Kidney epithelial cell (primary cell): Measurements from ENCODE around the gene IPPK. TPM values are rescaled to one million over a fixed set of nuclear protein-coding genes. Genes with fewer than 3 reads are reported as not detected.

ENCODE experiments used
- DNase-seq: peaks from one replicate; pipeline ENCODE4 v3.0.0-alpha.2; 2010; ENCODE audit warnings: low read depth
- H3K27me3 ChIP-seq: 2 replicates; pipeline ENCODE4 v1.6.0; 2011; ENCODE audit warnings: low read length; ENCODE audit not compliant: control insufficient read depth, insufficient read depth
- H3K36me3 ChIP-seq: 2 replicates; pipeline ENCODE4 v1.5.1; 2011; ENCODE audit warnings: low read length; ENCODE audit not compliant: control insufficient read depth, insufficient read depth
- H3K4me3 ChIP-seq: 2 replicates; pipeline ENCODE4 v1.5.1; 2011; ENCODE audit warnings: low read depth, mild to moderate bottlenecking, control low read depth, low read length
- total RNA-seq: library from RNA; depleted of rRNA; stranded (reverse); fragments of >200 nt; gene quantifications from 2 replicates; pipeline ENCODE4 v1.2.3, GENCODE V29; 2015
- TF ChIP-seq, protein P1 (sequence below): IDR thresholded peaks from 2 replicates; pipeline ENCODE4 v1.5.1; 2011; ENCODE audit warnings: mild to moderate bottlenecking, moderate library complexity, low read length, control low read depth, inconsistent platforms; ENCODE audit not compliant: insufficient read depth, poor library complexity, severe bottlenecking

IPPK gene
- total RNA-seq, 1 donor from 2014 or later = 8.5 TPM

DNA sequence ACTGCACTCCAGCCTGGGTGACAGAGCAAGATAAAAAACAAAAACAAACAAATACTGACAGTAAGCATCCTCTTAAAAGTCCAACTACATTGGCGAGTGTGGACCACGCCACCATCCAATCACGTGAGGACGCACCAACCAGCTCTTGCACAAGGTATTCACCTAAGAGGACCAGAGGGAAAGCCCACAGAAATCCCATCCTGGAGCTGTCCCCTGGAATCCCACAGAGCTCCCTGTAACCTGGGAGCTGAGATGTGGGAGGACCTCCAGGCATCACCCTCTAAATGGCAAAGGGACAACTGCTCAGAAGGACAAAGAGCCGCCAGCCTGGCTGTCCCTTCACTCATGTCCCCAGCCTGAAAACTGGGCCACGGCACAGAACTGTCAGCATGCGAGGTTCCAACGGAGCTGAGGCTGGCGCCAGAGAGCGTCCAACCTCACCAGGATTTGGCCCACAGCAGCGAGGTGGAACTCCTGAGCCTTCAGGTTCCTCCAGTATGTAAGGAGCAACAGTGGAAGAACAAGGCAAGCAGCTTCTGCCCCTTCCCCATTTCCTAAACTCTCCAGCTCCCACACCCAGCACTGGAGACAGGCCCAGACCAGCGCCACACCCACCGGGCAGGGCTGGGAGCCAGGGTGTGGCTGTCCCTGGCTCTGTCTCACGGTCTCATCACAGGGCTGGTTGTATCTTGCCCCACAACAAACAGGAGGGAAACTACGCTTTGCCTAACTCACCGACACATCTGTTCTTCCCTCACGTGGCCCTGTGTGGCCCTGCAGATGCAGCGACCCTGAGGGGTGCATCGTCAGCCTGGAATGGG, 15.2 kb downstream of the IPPK start:
- Histone ChIP-seq H3K4me3 (no peak overlapping the region), H3K27me3 (no peaks in the 10 kb centered on the region), H3K36me3 (peaks cover 3% of the 10 kb centered on the region)
- no peak for DNase-seq
- TF ChIP-seq, protein P1, sequence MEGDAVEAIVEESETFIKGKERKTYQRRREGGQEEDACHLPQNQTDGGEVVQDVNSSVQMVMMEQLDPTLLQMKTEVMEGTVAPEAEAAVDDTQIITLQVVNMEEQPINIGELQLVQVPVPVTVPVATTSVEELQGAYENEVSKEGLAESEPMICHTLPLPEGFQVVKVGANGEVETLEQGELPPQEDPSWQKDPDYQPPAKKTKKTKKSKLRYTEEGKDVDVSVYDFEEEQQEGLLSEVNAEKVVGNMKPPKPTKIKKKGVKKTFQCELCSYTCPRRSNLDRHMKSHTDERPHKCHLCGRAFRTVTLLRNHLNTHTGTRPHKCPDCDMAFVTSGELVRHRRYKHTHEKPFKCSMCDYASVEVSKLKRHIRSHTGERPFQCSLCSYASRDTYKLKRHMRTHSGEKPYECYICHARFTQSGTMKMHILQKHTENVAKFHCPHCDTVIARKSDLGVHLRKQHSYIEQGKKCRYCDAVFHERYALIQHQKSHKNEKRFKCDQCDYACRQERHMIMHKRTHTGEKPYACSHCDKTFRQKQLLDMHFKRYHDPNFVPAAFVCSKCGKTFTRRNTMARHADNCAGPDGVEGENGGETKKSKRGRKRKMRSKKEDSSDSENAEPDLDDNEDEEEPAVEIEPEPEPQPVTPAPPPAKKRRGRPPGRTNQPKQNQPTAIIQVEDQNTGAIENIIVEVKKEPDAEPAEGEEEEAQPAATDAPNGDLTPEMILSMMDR = no peak

DNA sequence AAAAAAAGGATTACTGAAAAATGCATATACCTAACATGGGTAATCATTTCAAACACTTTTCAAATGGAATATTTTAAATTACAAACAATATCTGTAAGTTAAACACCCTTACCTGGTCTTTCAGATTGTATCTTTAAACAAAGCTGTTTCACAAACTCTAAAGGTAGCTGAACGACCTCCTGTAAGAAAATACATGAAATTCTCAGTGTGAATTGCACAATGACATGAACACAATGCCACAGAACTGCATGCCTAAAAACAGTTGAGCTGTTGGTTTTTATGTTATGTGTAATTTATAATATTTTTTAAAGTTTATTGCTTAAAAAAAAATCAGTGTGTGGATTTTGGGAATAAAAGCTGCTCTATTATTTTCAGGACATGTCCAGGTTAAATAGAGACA, 17.5 kb downstream of the IPPK start:
- Histone ChIP-seq H3K27me3 (no peaks in the 10 kb centered on the region), H3K36me3 (peaks cover 2% of the 10 kb centered on the region), H3K4me3 (no peak overlapping the region)
- TF ChIP-seq, protein P1 = no peak
- DNase-seq = no peak

DNA sequence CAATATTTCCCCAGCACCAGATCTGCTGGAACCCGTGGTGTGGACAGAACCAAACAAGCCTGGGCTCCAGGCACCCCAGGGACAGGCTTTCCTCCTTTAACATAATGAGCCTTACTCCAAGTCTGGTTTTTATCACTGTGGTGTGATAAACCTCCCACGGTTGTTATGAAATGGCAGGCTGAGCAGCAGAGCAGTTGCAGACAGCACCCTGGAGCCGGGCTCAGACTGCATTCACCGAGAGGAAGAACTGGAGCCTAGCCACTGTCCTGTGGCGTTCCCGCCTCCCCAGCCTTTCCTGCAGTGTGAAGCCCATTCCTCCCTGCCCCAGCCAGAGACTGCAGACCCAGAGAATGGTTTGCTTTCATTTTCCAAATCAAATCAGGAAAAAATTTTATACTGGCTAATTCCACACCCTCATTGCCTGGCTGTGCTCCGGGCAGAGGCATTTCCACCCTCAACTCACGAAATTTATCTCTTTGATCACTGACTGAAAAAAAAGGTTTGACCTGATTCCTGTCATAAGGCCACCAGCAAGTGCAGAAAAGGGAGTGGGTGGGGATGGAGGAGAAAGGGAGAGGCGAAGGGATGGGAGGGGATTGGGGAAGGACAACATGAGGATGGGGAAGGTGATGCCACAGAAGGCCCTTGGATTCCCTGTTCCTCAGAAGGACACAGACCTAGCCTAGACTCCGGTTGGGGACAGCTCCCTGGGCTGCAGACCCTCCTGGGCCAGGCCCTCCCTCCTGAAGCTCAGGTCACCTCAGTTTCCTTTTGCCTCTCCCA, 18.9 kb downstream of the IPPK start:
- H3K27me3 ChIP-seq = no peaks in the 10 kb centered on the region
- no peak overlapping the region for H3K4me3 ChIP-seq
- TF ChIP-seq, protein P1 = no peak
- peaks cover 2% of the 10 kb centered on the region for H3K36me3 ChIP-seq
- no peak for DNase-seq

DNA sequence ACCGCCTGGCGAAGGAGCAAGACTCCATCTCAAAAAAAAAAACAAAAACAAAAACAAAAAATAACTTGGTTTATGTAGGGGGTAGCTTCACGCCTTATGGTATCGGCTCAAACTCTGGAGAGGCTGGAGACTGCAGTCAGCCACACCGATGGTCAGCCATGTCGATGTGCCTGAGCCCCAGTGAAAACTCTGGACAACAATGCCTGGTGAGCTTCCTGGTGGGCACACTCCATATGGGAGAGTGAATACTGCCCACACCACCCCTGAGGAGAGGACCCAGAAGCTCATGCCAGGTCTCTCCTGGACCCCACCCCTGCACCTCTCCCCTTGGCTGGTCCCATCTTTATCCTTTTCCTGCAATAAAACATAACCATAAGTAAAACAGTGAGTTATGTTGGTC, 19.6 kb downstream of the IPPK start:
- DNase-seq = no peak

DNA sequence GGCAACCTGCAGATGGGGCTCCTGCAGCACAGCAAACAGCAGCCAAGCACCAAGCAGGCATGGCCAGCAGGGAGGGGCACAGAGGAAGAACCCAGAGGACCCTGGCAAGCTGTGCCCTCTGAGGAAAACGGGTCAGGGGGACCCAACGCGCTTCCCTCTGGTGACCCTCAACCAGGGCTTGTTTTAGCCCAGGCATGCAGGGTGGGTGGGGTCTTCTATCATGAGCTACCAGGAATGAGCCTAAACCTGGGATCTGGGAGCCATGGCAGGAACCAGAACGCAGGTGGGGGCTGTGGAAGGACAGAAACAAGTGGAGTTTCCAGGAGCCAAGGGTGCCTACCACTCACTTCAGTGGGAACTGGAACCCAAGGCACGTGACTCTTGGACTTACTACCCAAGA, 20.9 kb downstream of the IPPK start:
- TF ChIP-seq, protein P1 = no peak
- peaks cover 3% of the 10 kb centered on the region for H3K36me3 ChIP-seq
- no peaks in the 10 kb centered on the region for H3K27me3 ChIP-seq
- no peak for DNase-seq
- no peak overlapping the region for H3K4me3 ChIP-seq

More for the DNA sequence above, 19.6 kb downstream of the IPPK start:
- Histone ChIP-seq H3K27me3 (no peaks in the 10 kb centered on the region), H3K4me3 (no peak overlapping the region), H3K36me3 (peaks cover 2% of the 10 kb centered on the region)
- TF ChIP-seq, protein P1 = no peak
